Measurements from ENCODE around the gene C9orf50.
"Not testable (repeated sequence)": the region's sequence is repeated elsewhere in the genome, so short reads cannot be mapped to it uniquely, and the experiment has no call there.

The C9orf50 gene

GRCh38 chr9:129609486-129610212 lies 11.3 kb downstream of the C9orf50 start:
- no peak for DNase-seq

GRCh38 chr9:129608561-129609481 lies 12.1 kb downstream of the C9orf50 start:
- DNase-seq: no peak

- DNase-seq: no peak
Observed at GRCh38 chr9:129607027-129607387, 13.9 kb downstream of the C9orf50 start.

GRCh38 chr9:129606161-129607026 lies 14.5 kb downstream of the C9orf50 start:
- DNase-seq: no peak

GRCh38 chr9:129604766-129605163 lies 16.1 kb downstream of the C9orf50 start:
- no peak for DNase-seq

GRCh38 chr9:129604056-129604765 lies 16.7 kb downstream of the C9orf50 start:
- DNase-seq: no peak

- no peak for DNase-seq
Observed at GRCh38 chr9:129602598-129603415, 18.1 kb downstream of the C9orf50 start.

GRCh38 chr9:129601082-129601674 lies 19.7 kb downstream of the C9orf50 start:
- no peak for DNase-seq

- no peak for DNase-seq
Observed at GRCh38 chr9:129598089-129598596, 22.8 kb downstream of the C9orf50 start.

- DNase-seq: no peak
Observed at GRCh38 chr9:129597355-129598088, 23.4 kb downstream of the C9orf50 start.

- DNase-seq: no peak
Observed at GRCh38 chr9:129596541-129597331, 24.2 kb downstream of the C9orf50 start.

- DNase-seq: no peak
Observed at GRCh38 chr9:129595903-129596540, 24.9 kb downstream of the C9orf50 start.

- no peak for DNase-seq
Observed at GRCh38 chr9:129595311-129595741, 25.6 kb downstream of the C9orf50 start.

- no peak for DNase-seq
Observed at GRCh38 chr9:129594632-129595031, 26.3 kb downstream of the C9orf50 start.

- DNase-seq: not testable (repeated sequence)
Observed at GRCh38 chr9:129592790-129593189, 28.1 kb downstream of the C9orf50 start.

GRCh38 chr9:129591916-129592315 lies 29.0 kb downstream of the C9orf50 start:
- no peak for DNase-seq

GRCh38 chr9:129590466-129590865 lies 30.4 kb downstream of the C9orf50 start:
- no peak for DNase-seq

- no peak for DNase-seq
Observed at GRCh38 chr9:129587487-129588262, 33.2 kb downstream of the C9orf50 start.

Data from GOT3 (cell line).